ENCODE data around the gene PLLP.

PLLP gene

GRCh38 chr16:57233944-57234706 lies 50.3 kb downstream of the PLLP start:
- H3K36me3 ChIP-seq (replicated peaks; ENCODE audit: insufficient read depth, low read length) = peaks cover 17% of the 10 kb centered on the region
- no peak for DNase-seq

GRCh38 chr16:57231821-57232350 lies 52.6 kb downstream of the PLLP start:
- H3K4me1 ChIP-seq (ENCODE audit: low read length) = peaks cover 3% of the 10 kb centered on the region; the same call in 1 of the 2 replicates

More at GRCh38 chr16:57233944-57234706, 50.3 kb downstream of the PLLP start:
- H3K27me3 ChIP-seq (replicated peaks; ENCODE audit: insufficient read depth, low read length) = no peaks in the 10 kb centered on the region
- H3K9me2 ChIP-seq (replicated peaks; ENCODE audit: insufficient read depth, low read length) = no peaks in the 10 kb centered on the region
- no peaks in the 10 kb centered on the region for H3F3A ChIP-seq (ENCODE audit: insufficient read depth, low read length)
- peaks cover 3% of the 10 kb centered on the region; the same call in 1 of the 2 replicates for H3K4me1 ChIP-seq (ENCODE audit: low read length)
- TF ChIP-seq CTCF (IDR thresholded peaks at IDR 0.05; ENCODE audit: low read length) = no peak
- no peak for TF ChIP-seq EZH2 (optimal IDR thresholded peaks at IDR 0.05; ENCODE audit: low read depth, low read length)
- no peak for TF ChIP-seq EZH2phosphoT487 (IDR thresholded peaks at IDR 0.05; ENCODE audit: low read length)
- H3K27ac ChIP-seq (ENCODE audit: low read length) = no peak overlapping the region
- H3K9ac ChIP-seq (ENCODE audit: low read length) = no peak overlapping the region
- H3K4me2 ChIP-seq (ENCODE audit: low read depth, low read length) = no peak overlapping the region
- H3K9me3 ChIP-seq (replicated peaks; ENCODE audit: insufficient read depth, low read length) = no peaks in the 10 kb centered on the region
- no peak overlapping the region for H3K4me3 ChIP-seq (ENCODE audit: low read length)
- no peaks in the 10 kb centered on the region for H4K20me1 ChIP-seq (ENCODE audit: insufficient read depth, low read length)
- H2AFZ ChIP-seq (ENCODE audit: low read length) = no peak overlapping the region
- H3K79me2 ChIP-seq (ENCODE audit: low read length) = no peaks in the 10 kb centered on the region

GRCh38 chr16:57229079-57229478 lies 55.4 kb downstream of the PLLP start:
- Histone ChIP-seq H3K36me3 (replicated peaks; ENCODE audit: insufficient read depth, low read length) (peaks cover 13% of the 10 kb centered on the region; the same call in 1 of the 2 replicates), H3K79me2 (ENCODE audit: low read length) (no peaks in the 10 kb centered on the region), H3K4me2 (ENCODE audit: low read depth, low read length) (no peak overlapping the region), H3F3A (ENCODE audit: insufficient read depth, low read length) (no peaks in the 10 kb centered on the region), H3K9ac (ENCODE audit: low read length) (no peak overlapping the region), H4K20me1 (ENCODE audit: insufficient read depth, low read length) (no peaks in the 10 kb centered on the region), H3K9me2 (replicated peaks; ENCODE audit: insufficient read depth, low read length) (no peaks in the 10 kb centered on the region), H3K4me3 (ENCODE audit: low read length) (no peak overlapping the region), H3K9me3 (replicated peaks; ENCODE audit: insufficient read depth, low read length) (no peaks in the 10 kb centered on the region), H3K27me3 (replicated peaks; ENCODE audit: insufficient read depth, low read length) (no peaks in the 10 kb centered on the region), H2AFZ (ENCODE audit: low read length) (no peak overlapping the region), H3K27ac (ENCODE audit: low read length) (no peak overlapping the region), H3K4me1 (ENCODE audit: low read length) (no peaks in the 10 kb centered on the region)
- TF ChIP-seq CTCF (IDR thresholded peaks at IDR 0.05; ENCODE audit: low read length) (no peak), EZH2 (optimal IDR thresholded peaks at IDR 0.05; ENCODE audit: low read depth, low read length) (no peak), EZH2phosphoT487 (IDR thresholded peaks at IDR 0.05; ENCODE audit: low read length) (no peak)
- no peak for DNase-seq

More at GRCh38 chr16:57231821-57232350, 52.6 kb downstream of the PLLP start:
- no peaks in the 10 kb centered on the region for H3F3A ChIP-seq (ENCODE audit: insufficient read depth, low read length)
- no peak overlapping the region for H3K9ac ChIP-seq (ENCODE audit: low read length)
- H3K79me2 ChIP-seq (ENCODE audit: low read length) = no peaks in the 10 kb centered on the region
- no peak overlapping the region for H3K4me3 ChIP-seq (ENCODE audit: low read length)
- DNase-seq = no peak
- H3K9me3 ChIP-seq (replicated peaks; ENCODE audit: insufficient read depth, low read length) = no peaks in the 10 kb centered on the region
- no peaks in the 10 kb centered on the region for H4K20me1 ChIP-seq (ENCODE audit: insufficient read depth, low read length)
- H3K27me3 ChIP-seq (replicated peaks; ENCODE audit: insufficient read depth, low read length) = no peaks in the 10 kb centered on the region
- no peak overlapping the region for H2AFZ ChIP-seq (ENCODE audit: low read length)
- no peak overlapping the region for H3K4me2 ChIP-seq (ENCODE audit: low read depth, low read length)
- no peaks in the 10 kb centered on the region for H3K9me2 ChIP-seq (replicated peaks; ENCODE audit: insufficient read depth, low read length)
- peaks cover 13% of the 10 kb centered on the region; the same call in 1 of the 2 replicates for H3K36me3 ChIP-seq (replicated peaks; ENCODE audit: insufficient read depth, low read length)
- TF ChIP-seq EZH2 (optimal IDR thresholded peaks at IDR 0.05; ENCODE audit: low read depth, low read length) (no peak), CTCF (IDR thresholded peaks at IDR 0.05; ENCODE audit: low read length) (no peak), EZH2phosphoT487 (IDR thresholded peaks at IDR 0.05; ENCODE audit: low read length) (no peak)
- H3K27ac ChIP-seq (ENCODE audit: low read length) = no peak overlapping the region
